Colon (tissue), 2 donors: ENCODE results near the gene PRRT4.

Source experiments
- FAIRE-seq: peaks from 2 replicates; lab custom pipeline; 2012; peaks lifted over from hg19 to GRCh38; lab: Jason Lieb, UNC
- donor health status: control.
- donor health status: control.

Gene PRRT4

DNA sequence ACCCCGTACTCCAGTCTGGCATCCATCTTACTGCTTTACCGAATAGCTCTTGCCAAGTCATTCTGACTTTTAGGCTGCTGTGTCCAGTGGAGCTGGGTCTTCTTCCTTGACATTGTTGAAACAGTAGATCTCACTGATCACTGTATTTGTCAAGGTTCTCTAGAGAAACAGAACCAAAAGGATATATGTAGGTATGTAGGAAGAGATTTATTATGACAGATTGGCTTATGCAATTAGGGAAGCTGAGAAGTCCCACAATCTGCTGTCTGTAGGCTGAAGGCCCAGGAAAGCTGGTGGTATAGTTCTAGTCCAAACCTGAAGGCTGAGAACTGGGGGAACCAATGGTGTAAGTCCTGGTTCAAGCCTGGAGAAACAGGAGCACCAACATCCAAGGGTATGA, 12.1 kb upstream of the PRRT4 start:
- no peak for FAIRE-seq

DNA sequence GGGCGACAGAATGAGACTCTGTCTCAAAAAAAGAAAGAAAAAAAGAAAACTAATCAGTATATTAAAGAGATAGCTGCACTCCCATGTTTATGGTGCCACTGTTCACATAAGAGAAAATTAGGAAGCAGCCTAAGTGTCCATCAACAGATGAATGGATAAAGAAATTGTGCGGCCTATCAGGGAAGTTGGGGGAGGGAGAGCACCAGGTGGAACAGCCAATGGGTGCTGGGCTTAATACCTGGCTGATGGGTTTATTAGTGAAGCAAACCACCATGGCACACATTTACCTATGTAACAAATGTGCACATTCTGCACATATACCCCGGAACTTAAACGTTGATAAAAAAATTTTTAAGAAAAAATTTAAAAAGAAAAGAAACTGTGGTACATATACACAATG, 9.0 kb upstream of the PRRT4 start:
- no peak for FAIRE-seq

DNA sequence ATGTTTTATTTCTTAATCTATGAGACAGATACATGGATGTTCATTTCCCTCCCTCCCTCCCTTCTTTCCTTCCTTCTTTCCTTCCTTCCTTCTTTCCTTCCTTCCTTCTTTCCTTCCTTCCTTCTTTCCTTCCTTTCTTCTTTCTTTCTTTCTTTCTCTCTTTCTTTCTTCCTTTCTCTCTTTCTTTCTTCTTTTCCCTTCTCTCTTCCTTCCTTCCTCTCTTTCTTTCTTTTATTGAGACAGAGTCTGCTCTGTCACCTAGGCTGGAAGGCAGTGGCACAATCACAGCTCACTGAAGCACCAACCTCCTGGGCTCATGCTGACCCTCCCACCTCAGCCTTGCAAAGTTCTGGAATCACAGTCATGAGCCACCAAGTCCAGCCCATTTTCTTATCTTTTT, 5.5 kb upstream of the PRRT4 start:
- FAIRE-seq = no peak

DNA sequence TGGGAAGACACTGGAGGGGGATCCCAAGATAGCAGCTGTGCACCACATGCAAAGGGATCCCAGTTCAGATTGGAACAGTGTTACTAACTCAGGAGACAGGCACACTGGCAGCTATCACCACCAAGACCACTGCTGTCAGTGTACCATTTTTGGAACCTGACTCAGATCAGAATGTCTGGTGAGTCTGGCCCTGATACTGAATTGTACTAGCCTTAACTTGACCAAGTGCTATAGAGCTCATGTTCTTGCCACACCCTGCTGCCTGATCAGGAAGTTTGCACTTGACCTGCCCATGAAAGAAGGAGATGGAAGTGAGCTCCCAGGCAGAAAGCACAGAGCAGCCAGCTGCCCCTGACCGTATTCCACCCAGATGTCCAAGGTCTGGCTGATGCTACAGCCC, 4.8 kb upstream of the PRRT4 start:
- FAIRE-seq = no peak

DNA sequence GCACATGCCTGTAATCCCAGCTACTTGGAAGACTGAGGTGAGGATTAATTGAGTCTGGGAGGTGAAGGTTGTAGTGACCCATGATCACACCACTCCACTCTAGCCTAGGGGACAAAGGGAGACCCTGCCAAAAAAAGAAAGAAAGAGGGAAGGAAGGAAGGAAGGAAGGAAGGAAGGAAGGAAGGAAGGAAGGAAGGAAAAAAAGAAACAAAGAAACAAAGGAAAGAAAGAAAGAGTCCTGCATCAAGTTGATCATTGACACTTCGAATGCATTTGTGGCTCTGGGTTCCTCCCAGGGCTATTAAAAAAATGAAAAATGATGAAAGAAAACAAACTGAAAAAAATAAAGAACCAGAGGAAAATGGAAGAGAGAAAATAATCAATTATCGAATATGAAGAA, 3.9 kb upstream of the PRRT4 start:
- no peak for FAIRE-seq

DNA sequence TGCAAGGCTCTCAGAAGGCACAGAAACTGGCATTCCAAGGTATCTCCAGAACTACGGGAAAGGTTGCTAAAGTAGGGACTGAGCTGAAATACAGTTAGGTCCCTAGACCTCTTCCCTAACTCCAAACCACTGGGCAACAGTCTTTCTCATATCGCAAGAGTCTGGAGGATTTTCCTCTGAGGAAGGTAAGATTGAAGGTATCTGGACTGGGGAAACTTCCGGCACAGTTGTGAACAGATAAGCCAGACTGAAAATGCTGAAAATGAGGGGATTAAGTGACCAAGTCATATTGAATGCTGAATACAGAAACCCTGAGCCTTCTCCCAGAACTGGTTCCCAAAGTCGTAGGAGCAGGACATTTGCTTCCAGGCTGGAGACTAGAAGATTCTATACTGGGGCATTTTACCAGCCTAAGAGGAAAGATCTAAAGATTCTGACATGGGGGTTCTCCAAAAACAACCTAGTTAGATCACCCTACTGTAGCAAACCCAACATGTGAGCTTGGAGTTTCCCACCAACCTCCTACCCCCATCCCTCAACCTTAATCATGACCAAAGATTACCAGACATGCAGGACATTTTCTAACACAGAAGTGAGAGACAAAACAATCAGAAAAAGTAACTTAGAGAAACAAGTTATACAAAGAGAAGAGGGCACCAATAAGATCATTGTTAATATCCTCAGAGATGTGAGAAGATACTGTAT, 2.8 kb upstream of the PRRT4 start:
- FAIRE-seq = no peak

DNA sequence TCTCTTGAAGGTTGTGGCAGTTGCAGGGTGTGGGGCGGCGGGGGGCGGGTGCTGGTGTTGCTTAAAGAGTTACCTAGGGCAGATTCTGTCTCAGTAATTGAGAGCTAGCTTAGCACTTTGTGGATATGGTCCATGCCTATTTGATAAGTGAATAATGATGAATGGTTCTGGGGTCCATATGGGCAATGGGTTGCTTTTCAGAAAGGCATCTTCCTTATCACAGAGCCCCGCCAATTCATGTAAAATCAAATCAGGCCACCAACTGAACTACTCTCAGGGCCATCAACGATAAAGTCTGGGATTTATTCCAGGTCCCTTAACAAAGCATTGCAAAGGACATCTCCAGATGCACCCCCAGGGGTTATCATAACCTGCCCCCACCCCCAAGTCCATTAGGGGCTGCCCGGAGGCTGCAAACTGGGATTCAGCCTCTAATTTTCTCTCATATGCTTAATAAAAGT, 1.8 kb upstream of the PRRT4 start:
- no peak for FAIRE-seq

DNA sequence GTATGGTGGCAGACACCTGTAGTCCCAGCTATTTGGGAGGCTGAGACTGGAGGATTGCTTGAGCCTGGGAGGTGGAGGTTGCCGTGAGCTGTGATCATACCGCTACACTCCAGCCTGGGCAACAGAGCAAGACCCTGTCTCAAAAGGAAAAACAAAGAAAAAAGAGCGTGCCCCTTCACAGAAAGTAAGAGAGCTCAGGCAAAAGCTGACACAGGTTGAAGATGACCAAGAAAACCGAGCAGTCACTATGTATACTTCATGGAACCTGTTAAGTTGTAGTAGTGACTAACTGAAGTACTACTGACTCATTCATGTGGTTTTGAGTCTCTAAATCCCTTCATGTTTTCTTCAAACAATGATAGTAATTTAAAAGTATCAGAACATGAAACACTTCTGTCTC, 1.2 kb upstream of the PRRT4 start:
- no peak for FAIRE-seq

DNA sequence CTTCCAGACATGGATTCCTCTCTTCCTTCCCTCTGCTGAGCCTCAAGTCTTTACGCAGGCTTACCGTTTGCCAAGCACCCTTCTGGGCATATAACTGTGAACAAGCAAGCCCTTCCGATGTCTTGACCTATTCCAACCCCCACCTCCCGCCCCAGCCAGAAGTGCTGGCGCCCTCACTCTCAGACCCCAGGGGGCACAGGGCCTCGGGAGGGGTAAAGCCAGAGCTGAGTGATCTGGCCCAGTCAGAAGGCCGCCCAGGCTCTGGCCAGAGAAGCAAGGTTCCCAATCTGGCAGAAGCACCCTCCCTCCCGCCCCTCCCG, 1.2 kb downstream of the PRRT4 start:
- no peak for FAIRE-seq

DNA sequence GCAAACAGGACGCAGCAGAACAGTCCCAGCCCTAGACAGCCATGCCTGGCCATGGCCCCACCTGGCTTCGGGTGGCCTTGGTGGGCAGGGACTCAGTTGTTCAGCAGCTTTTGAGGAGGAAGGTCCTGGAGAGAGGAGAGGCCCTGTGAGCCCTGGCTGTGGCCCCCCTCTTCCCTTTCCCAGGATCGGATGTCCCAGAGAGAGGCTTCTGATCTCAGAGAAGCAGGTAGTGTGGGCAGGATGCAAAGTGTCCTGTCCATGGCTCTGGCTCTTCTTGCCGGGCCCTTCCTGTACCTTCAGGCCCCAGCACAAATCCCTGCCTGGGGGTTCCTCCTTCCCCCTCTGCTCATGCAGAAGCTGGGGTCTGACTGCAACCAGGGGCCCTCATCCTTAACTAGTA, 1.6 kb downstream of the PRRT4 start:
- FAIRE-seq = no peak

DNA sequence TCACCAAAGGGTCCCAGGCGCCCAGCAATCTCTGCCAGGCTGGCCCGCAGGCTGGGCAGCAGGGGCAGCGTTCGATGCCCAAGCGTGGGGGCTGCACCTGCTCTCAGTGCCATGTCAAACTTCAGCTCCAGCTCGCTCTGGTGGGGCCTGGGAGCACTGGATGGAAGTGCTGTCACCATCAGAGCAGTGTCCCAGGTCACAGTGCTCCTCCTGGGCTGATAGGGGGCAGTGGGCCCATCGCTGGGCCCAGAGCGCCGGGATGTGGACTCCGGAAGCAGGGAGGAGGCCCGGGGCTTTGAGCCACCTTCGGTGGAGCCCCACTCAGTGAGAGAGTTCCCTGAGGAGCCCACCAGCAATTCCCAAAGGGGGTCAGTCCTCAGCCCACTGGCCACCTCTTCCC, 2.2 kb downstream of the PRRT4 start:
- FAIRE-seq = no peak

DNA sequence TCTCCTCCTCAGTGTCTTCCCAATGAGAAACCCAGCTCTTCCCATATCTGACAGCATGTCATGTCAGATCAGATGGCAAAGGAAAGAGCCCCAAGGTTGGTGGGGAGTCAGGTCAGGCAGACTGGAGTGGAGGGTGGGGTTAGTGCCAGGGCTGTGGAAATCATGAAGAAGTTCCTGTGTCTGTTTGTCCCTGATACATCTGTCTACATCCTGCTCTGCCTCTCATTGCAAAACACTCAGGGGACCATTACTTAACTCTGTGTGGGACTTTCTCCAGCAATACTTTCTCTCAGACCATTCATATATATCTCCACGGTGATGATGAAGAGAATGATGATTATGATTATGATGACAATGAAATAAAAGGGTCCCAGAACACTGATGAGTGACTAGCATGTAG, 3.3 kb downstream of the PRRT4 start:
- no peak for FAIRE-seq

DNA sequence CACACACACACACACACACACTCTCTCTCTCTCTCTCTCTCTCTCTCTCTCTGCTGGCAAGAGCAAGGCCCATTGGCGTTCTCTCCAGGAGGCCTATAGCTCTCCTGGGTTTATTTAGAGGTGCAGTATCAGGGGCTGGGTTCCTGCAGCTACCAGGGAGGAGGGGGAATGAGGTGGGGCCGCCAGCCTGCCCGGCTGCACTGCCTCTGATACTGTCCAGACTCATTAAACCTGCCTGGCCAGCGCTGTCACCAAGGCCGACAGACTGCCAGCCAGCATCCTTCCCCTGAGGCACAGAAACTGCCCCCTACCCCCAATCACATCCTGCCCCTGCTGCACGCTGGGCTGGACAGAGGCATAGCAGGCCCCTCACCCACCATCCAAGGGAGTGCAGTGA, 4.3 kb downstream of the PRRT4 start:
- no peak for FAIRE-seq

DNA sequence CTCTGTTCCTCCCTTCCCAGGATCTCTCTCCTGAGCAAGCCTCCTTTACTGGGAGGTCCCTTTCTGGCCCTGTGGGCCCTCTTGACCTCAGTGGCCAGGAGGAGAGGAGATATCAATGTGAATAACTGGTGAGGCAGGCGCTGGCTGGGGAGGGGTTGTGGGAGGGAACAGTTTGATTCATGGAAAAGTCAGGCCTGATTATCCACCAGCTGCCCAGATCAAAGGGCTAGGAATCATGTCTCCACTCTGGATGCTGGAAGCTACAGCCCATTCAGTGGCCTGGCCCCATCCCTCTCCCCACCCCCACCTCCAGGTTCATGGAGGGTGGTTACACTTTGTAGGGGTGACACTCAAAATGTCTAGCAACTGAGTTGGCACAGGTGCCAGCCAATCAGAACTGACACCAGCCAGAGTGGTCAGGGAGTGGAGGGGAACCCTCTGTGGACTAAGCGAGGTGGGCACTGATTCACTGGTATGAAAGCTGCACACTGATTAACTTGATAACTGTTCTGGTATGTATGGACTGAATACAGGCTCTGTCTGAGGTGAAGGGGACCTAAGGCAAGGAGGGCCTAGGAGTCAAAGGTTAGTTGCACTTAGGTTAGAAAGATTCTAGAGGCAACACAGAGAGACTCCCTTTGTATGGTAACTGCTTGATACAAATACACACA, 4.8 kb downstream of the PRRT4 start:
- FAIRE-seq = no peak

DNA sequence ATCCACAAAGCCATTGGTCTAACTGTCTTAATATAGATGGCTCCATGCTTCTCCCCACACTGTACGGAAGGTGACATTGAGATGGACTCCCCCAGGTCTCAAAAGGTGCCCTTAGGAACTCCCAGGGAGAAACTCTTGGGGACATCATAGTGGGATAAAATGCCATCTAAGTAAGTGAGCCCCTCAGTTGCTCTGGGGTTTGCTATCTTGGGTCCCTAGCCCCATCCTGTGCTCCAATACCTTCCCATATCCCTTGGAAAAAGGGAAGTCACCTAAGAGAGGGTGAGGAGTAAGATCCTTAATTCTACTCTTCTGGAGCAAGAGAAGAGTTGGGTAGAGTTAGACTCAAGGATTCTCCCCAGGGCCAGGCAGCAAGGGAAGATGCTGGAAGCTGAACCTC, 7.9 kb downstream of the PRRT4 start:
- no peak for FAIRE-seq

DNA sequence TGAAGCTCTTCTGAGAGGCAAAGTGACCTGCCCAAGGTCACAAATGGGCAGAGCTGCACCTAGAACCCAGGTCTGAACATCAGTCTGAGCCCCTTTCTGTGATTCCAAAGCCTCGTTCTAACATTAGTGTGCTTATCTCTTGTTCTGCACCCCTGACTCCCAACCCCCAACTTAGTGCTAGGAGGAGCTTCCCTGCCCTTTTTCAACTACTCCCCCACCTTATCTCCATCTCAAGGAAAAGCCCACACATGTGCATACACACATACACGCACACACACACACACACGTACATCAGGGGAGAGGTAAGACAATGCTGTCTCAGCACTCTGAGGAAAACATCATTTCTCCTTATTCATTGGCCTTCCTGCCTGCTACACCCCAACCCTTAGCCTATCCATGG, 8.3 kb downstream of the PRRT4 start:
- no peak for FAIRE-seq

DNA sequence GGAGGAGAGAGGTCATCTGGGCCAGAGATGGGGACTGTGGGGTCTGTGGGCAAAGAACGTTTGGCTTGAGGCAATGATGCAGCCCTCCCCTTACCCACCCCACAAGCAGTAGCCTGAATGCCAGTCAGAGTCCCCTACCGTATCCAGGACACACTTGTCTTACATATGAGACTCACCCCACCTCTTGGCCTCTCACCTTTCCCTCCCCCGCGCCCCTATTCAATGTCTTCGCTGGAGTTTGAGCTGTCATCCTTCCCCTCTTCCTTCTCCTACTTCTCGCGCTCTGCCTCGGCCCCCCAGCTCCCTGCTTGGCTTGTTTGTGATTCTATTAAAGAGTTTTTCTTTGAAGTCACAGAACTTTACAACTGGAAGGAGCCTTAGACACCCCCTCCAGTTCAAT, 8.9 kb downstream of the PRRT4 start:
- no peak for FAIRE-seq

DNA sequence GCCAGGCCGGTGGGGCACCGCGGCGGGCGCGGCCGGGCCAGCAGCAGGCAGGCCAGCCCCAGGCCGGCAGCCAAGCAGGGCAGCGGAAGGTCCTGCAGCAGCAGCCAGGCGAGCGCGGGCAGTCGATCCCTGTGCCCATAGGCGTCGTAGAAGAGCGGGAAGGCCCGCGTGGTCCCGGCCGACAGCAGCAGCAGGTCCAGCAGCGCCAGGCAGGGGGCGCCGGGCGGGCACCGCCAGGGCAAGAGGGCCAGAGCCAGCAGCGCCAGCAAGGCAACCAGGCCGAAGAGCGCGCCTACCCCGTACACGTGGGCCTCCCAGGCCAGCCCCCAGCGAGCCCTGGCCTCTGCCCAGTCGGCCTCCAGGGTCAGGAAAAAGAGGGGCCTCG, 9.3 kb downstream of the PRRT4 start:
- no peak for FAIRE-seq

DNA sequence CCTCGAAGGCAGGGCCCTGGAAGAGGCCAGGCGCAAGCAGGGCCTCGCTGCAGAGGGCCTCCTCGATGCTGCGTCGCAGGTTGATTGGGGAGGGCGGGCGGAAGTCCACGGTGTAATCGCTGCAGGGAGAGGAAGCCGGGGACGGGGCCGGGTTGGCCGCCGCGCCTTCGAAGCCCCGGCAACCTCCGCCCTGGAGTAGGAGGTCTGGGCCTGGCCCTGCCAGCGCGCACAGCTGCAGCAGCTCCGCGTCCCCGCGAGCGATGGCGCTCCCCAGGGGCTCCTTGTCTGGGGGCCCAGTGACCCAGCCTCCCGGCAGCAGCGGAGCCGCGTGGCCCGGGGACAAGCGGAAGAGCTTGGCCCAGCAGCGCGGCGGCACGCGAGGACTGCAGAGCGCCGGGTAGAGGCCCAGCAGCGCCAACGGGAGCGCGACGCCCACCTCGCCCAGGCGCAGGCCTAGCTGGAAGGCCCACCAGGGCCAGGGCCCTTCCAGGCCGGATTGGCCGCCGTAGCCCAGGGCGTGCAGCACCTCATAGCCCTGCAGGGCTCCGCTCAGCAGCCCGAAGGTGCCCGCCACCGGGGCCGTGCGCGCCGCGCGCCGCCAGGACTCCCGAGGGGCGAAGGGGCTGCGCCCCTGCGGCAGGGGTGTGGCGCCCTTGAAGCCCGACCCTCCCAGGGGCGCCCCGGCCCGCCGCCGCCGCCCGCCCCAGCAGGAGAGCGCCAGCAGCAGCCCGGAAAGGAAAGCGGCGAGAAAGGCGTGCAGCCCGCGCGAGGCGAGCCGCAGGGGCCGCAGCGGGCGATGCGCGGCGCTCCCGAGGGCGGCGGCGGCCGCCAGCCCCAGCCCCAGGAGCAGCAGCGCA, 10.0 kb downstream of the PRRT4 start:
- no peak for FAIRE-seq

DNA sequence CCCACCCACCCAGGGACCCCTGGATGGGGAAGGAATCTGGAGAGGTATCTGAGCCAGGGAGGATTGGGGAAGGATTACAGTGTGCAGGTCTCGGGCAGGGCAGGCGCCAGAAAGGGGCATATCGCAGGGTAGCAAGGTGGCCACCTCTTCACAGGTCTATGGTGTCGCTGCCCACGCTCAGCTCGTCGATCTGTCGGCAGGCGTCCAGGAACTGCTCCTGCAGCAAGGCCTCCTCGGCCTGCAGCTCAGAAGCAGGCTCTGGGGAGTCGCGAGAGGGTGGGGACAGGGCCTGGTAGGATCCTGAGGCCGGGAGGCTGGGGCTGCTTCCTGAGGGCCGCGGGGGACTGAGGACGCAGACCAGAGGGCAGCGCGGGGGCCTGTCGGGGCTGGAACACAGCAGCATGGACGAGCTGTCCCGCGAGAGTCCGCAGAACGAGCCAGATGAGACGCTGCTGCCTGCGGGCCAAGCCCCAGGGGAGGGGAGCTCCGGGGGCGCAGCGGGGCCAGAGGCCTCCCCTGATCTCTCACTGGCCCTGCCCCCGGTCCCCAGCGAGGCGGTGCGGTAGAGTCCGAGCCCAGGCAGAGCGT, 10.7 kb downstream of the PRRT4 start:
- no peak for FAIRE-seq

DNA sequence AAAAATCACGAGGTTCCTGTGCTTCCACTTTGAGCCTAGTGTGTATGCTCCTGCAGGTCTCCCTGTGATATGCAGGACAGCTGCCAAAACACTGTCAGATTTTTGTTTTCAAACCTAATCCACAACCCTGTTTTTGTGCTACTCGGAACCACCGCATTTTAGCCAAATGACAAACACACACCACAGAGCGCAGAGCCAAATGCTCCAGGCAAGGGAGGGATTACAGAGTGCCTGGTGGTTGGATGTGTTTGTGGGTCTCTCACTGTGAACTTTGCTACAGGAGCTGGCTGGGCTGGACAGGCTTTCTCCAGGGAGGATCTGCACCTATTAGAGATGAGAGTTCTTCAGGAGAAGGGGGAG, 12.0 kb downstream of the PRRT4 start:
- FAIRE-seq = no peak

DNA sequence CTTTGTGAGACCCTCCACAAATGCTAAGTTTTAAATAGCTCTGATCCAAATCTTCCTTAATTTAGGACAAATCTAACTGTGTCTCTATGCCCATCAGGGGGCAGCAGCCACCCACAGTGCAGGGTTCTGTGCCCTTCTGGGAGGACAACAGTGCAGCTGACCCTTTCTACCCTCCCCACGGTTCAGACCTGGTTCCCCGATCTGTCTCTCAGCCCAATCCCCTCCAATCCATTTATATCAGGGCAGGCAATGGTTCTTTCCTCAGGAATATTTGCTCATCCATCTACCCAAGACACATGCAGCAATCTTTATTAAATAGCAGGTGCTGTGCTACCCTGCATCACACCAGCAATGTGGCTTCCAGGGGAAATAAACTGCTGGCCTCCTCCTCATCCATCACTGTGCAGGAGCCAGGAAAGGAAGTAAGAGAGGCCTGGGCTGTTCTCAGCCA, 13.8 kb downstream of the PRRT4 start:
- FAIRE-seq = no peak

DNA sequence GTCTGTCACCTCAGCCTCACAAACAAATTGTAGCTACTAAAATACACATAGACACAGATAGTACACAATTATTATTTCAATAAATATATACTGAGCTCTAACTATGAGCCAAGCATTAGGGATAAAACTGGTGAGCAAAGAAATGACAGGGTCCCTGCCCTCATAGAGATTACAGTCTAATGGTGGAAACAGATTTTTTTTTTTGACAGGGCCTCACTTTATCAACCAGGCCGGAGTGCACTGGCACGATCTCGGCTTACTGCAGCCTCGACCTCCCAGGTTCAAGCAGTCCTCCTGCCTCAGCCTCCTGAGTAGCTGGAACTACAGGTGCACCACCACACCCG, 17.1 kb downstream of the PRRT4 start:
- FAIRE-seq = no peak
